Measurements from ENCODE around the gene EFCAB8.
"Not testable (repeated sequence)": the region's sequence is repeated elsewhere in the genome, so short reads cannot be mapped to it uniquely, and the experiment has no call there.

EFCAB8 gene

GRCh38 chr20:32957459-32957858, 98.7 kb downstream of the EFCAB8 start:
- no peak for DNase-seq (ENCODE audit: low read depth)

DNA sequence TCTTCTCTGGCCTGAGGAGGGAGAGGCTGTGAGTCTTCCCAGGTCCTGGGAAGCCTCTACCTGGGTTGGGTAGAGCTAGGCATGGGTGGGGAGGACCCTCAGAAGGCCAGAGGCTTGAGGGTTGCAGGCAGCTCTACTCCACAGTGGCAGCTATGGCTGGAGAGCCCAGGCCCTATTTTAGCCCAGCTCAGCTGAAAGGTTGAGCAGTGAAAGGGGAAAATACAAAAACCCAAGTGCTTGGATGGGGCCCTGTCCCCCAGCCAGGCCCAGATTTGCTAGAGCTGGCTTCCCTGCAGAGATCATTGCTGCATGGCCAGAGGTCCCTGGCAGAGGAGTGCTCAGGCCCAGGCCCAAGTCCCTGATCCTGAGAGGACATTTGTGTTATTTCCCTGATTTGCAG, 99.9 kb downstream of the EFCAB8 start:
- DNase-seq (ENCODE audit: low read depth), result no peak

DNA sequence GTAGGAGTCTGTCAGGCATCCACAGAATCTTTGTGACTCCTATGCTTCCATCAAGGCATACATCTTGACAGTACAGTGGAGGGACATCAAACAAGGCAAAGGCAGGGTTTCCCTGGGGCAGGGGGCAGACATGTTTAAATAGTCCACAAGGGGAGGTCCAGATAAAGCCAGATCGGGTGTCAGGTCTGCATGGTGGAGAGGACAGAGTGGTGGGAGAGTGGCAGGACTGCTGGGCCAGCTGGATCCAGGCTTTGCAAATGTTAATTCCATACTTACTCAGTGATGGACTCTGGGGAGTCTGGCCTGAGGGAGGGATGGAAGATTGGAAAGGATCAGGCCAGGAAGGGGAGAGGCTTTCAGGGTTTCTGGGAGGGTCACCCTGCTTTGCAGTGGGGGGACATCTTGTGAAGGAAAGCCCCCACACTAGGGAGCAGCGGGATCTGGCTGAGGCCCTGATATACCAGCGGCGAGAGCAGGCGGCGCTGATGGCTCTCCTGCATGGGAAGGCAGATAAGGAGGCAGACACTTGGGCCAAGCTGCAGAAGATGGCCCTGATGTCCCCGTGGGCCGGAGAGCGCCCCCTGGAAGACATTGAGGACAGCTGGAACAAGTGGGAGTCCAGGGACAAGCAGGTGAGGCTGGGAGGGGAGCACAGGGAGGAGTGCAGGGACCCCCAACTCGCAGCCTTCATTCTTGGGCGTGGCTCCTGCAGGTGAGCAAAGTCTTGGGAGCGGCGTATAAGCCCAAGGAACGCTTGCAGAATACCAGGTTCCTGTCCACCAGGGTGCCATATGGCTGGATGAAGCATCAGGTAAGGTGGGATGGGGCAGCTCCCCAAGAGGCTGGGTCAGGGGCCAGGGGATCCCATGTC, 100.9 kb downstream of the EFCAB8 start:
- DNase-seq (ENCODE audit: low read depth), result no peak

- DNase-seq (ENCODE audit: low read depth), result no peak
Observed at GRCh38 chr20:32960222-32960518, 101.4 kb downstream of the EFCAB8 start.

DNA sequence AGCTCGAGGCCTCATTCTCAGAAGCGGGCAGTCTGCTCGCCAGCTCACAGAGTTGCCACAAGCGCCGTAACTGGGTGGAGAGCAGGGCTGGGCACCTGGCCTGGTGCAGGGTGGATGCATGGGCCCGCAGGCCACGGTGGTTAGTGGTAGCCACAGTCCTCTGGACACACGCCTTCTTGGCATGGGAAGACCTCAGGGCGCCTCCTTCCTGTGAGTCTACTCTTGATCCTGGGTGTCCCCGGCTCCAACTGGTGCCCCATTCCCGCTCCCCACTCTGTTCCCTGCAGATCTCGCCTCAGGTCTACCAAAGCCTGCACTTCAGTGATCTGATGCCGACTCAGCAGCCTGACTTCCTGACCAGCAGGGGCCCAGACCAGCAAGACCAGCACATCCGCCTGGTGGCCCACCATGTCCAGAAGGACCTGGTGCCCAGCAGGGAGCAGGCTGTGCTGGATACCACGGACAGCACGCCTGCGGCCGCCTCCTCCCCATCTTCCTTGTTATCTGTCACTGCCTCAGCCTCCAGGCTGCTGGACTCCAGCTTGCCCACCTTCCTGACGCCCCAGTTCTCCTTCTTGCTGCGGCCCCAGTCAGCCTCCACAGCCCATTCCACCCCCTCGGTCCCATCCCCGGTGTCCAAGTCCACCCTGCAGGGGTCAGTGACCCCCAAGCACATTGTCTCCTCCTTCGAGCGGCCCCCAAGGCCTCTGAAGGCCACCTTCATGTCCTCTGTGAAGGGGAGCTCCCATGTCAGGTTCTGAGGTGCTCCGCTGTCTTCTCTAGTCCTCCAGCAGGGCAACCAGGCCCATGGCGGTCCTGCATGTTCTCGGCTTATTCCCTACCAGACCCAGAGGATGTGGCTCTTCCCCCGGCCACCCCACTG, 102.4 kb downstream of the EFCAB8 start:
- DNase-seq (ENCODE audit: low read depth), result no peak

DNA sequence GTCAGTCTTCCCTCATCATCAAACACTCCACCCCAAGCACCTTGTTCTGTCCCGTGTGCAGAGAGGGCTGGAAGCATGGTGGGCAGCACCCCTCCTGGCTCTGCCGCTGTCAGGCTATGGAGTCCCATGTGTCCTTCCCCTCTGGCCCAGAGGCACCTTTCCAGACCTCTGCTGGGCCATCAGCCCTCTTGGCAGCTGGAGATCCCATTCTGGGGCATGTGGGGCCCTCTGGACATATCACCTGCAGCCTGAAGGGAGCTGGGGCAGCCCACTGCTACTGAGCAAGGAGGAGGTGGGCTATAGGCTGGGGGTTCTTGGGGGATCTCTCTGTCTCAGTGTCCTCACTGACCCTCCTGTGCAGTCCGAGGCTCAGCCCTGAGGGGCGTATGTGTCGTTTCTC, 103.3 kb downstream of the EFCAB8 start:
- DNase-seq (ENCODE audit: low read depth), result no peak

DNA sequence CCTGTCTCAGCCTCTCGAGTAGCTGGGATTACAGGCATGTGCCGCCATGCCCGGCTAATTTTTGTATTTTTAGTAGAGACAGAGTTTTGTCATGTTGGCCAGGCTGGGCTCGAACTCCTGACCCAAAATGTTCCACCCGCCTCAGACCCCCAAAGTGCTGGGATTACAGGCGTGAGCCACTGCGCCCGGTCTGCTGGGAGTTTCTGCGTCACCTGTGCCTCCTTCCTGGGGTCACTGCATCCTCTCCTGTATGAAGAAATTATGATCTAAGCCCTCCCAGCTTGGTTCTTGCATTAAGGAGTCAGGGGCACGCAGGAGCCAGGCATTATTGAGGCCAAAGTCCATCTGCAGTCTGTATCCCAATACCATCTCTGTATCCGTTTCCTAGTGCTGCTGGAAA, 103.9 kb downstream of the EFCAB8 start:
- DNase-seq (ENCODE audit: low read depth), result not testable (repeated sequence)

DNA sequence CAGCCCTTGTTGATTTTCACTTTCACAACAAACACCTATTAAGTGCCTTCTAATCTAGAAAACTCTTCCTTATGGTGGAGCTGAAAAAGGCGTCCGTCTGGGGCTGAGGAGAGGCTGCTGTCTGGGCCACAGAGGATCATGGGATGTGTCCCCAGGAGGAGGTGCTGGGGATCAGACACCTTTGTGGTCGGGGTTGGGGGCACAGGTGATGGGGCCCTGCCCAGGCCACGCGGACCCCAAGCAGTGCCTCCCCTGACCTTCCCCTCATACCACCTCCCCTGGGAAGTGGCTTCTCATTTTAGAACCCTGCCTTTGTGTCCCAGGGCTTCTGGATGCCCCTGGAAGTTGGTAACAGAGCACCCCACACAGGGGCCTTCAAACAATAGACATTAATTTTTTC, 104.5 kb downstream of the EFCAB8 start:
- no peak for DNase-seq (ENCODE audit: low read depth)

GRCh38 chr20:32964575-32964974, 105.9 kb downstream of the EFCAB8 start:
- no peak for DNase-seq (ENCODE audit: low read depth)

DNA sequence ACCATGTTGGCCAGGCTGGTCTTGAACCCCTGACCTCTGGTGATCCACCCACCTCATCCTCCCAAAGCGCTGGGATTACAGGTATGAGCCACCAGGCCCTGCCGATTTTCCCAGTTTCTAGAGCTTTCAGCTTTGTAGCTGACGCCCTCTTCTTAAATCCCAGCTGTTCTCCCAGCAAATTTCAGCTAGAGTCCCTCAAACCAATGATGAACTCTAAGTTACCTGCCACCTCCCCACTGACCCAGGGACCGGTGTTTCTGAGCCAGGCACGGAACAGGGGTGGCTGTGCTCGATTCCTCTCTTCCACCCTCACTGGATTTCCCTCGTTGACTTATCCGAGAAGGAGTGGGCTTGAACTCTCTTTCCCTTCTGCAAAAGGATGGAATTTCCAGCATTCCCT, 106.4 kb downstream of the EFCAB8 start:
- DNase-seq (ENCODE audit: low read depth), result no peak

DNA sequence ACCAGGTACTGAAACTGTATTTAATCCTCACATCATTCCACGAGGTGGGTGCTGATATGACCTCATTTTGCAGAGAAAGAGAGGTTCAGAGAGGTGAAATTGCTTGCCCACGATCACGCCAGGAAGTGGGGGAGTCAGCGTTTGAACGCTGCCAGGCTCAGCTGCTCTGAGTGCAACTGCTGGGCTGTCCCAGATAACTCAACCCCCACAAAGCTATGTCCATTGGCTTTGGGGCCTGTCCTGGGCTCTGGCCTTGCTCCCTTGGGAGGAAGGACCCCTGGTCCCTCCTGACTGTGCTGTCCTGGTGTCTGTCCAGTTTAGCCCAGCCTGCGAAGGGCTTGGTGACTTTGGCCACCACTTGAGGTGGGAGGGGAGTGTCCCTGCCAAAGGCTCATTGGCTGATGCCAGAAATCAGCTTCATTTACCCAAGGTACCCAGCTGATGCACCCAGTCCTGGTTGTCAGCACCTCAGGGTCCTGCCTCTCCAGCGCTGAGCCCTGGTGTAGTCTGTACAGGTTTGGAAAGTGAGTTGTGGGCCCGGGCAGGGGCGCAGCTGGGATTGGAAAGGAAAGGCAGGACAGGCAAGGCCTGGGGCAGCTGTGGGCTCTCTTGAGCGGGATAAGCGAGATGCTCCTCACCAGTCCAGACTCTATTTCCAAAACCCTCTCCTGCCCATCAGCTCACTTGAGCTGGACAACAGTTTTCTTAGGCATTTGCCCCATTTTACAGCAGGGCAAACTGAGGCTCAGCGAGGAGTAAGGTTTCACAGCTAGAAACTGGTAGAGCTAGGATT, 107.1 kb downstream of the EFCAB8 start:
- no peak for DNase-seq (ENCODE audit: low read depth)

DNA sequence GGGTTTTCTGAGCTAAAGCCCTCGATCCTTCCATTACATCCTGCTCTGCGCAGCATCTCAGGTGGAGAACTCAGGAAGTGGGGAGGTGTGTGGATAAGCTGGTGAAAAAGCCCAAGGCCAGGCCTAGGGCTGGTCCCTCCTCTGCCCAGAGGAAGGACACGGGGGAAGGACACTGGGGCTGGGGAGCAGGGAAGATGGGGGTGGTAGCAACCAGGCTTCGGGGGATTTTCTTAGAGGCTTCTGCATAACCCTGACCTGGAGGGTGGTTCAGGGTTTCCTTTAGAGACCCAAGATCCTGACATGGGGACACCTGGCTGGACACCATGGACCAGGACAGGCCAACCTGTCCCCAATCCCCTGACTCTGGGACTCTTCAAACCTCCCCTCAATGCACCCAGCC, 107.7 kb downstream of the EFCAB8 start:
- no peak for DNase-seq (ENCODE audit: low read depth)

DNA sequence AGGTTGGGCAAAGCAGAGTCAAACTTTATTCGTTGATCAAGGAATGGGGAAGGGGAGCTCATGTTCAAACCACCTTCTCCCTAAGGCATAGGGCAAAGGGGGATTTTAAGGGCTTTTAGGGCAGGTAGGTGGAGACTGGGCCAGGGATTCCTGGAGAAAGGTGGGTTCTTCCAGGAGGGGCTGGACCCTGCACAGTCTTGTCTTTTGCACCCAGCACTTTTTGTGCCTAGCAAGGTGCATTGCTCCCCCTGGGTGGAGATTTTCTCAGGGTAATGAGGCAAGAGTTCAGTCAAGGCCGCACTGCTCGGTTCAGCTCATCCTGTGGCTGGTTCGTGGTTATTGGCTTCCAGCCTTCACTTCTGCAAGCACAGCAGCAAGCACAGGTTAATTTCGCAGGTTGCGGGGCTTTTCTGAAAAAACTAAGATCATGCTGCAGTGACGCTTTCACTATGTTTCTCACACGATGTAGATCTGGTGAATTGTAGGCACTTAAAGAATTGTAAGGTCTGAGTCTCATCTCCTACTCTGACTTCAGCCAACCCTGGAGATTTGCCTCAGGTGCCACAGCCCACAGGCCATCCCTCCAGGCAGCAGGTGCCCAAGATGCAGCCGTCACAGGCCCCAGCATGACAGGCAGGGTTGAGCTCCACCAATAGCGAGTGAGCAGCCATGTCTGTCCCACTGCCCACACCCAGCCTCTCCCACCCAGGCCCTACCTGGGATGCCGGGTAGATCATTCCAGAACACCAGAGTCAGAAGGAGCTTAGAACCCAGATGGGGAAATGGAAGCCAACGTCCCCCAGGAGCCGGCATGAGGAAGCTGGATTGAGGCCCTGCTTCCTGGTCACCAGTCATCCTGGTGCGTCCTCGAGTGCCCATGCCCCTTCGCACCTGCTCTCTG, 108.4 kb downstream of the EFCAB8 start:
- DNase-seq (ENCODE audit: low read depth), result no peak

- peak; percentile 28 for DNase-seq (ENCODE audit: low read depth)
Observed at GRCh38 chr20:32967961-32968457, 109.3 kb downstream of the EFCAB8 start.

- DNase-seq (ENCODE audit: low read depth), result no peak
Observed at GRCh38 chr20:32968478-32969241, 109.9 kb downstream of the EFCAB8 start.

- DNase-seq (ENCODE audit: low read depth), result no peak
Observed at GRCh38 chr20:32969356-32970114, 110.8 kb downstream of the EFCAB8 start.

DNA sequence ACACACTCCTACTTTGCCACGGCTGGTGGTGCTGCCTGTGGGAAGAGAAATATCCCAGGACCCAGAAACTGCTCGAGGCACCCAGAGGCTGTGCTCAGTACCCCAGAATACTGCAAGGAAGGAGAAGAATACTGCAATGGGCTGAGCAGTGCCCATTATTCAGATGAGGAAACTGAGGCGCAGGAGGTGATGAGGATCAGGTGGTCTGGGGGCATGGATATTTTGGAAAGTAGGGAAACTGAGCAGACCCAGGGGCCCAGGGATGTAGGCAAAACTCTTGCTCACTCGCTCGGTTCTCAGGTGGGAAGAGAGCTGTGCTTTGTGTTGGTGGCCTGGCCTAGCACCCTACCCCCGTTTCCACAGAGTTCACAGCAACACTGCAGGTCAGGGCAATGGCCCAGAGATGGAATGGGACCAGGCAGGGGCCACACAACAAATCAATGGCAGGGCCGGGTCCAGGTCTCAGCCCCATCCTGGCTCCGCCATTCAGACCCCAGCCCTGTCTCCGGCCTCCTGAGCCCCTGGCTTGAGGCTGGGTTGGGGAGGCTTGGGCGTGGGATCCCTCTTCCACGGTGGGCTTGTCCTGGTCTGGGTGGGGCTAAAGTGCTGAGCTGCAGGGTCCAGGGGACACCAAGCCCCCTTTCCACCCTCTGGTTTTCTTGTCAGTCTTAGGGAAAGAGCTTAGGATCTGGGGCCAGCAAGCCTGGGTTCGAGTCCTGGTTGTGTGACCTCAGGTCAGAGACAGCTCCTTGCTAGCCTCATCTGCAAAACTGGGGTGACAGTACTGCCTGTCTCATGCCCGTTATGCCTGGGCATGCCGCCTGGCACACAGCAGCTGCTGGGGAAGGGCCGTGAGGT, 111.6 kb downstream of the EFCAB8 start:
- DNase-seq (ENCODE audit: low read depth), result no peak

GRCh38 chr20:32970973-32971300, 112.2 kb downstream of the EFCAB8 start:
- DNase-seq (ENCODE audit: low read depth), result no peak

GRCh38 chr20:32971703-32972161, 113.0 kb downstream of the EFCAB8 start:
- DNase-seq (ENCODE audit: low read depth), result no peak

All from stimulated activated CD8-positive, alpha-beta memory T cell treated with anti-CD3 and anti-CD28 coated beads, Interleukin-12 subunit alpha, Interleukin-12 subunit beta, amount 100 ng/mL, for 4 hours (primary cell).